Stimulated activated CD4-positive, alpha-beta T cell treated with anti-CD3 and anti-CD28 coated beads, Interleukin-12 subunit alpha, Interleukin-12 subunit beta, amount 100 ng/mL, for 24 hours (primary cell): ENCODE measurements around the gene NLRC5.

Experiments
- DNase-seq, 2 experiments: peaks; one replicate each; pipeline ENCODE4 v3.0.0-alpha.2; 2020; ENCODE audit warnings: low read depth in 2 of 2

The NLRC5 gene

GRCh38 chr16:57022445-57022844 is 33.1 kb downstream of the NLRC5 start:
- DNase-seq = no peak

- DNase-seq = peak; percentile 35 to 66
Observed at GRCh38 chr16:57023541-57024249, 34.3 kb downstream of the NLRC5 start.

GRCh38 chr16:57024894-57025680 is 35.7 kb downstream of the NLRC5 start:
- DNase-seq = no peak

GRCh38 chr16:57025941-57026777 is 36.8 kb downstream of the NLRC5 start:
- no peak for DNase-seq

- no peak for DNase-seq
Observed at GRCh38 chr16:57026778-57027062, 37.4 kb downstream of the NLRC5 start.

- DNase-seq = no peak
Observed at GRCh38 chr16:57027067-57027466, 37.7 kb downstream of the NLRC5 start.

- DNase-seq = no peak
Observed at GRCh38 chr16:57028086-57028485, 38.7 kb downstream of the NLRC5 start.

- no peak for DNase-seq
Observed at GRCh38 chr16:57029161-57030160, 40.1 kb downstream of the NLRC5 start.

- no peak for DNase-seq
Observed at GRCh38 chr16:57030346-57030902, 41.1 kb downstream of the NLRC5 start.

GRCh38 chr16:57031156-57031555 is 41.8 kb downstream of the NLRC5 start:
- DNase-seq = no peak

GRCh38 chr16:57032346-57032745 is 43.0 kb downstream of the NLRC5 start:
- DNase-seq = no peak

GRCh38 chr16:57032931-57033330 is 43.6 kb downstream of the NLRC5 start:
- DNase-seq = no peak

- DNase-seq = no peak
Observed at GRCh38 chr16:57036315-57036714, 47.0 kb downstream of the NLRC5 start.

GRCh38 chr16:57036945-57037344 is 47.6 kb downstream of the NLRC5 start:
- DNase-seq = no peak

GRCh38 chr16:57038166-57038565 is 48.8 kb downstream of the NLRC5 start:
- DNase-seq = no peak

- DNase-seq = no peak
Observed at GRCh38 chr16:57039148-57039812, 49.9 kb downstream of the NLRC5 start.

- peak; percentile 72 to 79 for DNase-seq
Observed at GRCh38 chr16:57041182-57042156, 52.1 kb downstream of the NLRC5 start.

- peak; percentile 62 to 73 for DNase-seq
Observed at GRCh38 chr16:57042157-57043111, 53.1 kb downstream of the NLRC5 start.
